ENCODE data around the gene SERPINB12. TPM values are rescaled to one million over a fixed set of nuclear protein-coding genes. Genes with fewer than 3 reads are reported as not detected.

Gene SERPINB12
- total and polyA plus RNA-seq, 2 donors (not counting 3 experiments of a cell fraction or from before 2014, with no cell fraction given): not detected

DNA sequence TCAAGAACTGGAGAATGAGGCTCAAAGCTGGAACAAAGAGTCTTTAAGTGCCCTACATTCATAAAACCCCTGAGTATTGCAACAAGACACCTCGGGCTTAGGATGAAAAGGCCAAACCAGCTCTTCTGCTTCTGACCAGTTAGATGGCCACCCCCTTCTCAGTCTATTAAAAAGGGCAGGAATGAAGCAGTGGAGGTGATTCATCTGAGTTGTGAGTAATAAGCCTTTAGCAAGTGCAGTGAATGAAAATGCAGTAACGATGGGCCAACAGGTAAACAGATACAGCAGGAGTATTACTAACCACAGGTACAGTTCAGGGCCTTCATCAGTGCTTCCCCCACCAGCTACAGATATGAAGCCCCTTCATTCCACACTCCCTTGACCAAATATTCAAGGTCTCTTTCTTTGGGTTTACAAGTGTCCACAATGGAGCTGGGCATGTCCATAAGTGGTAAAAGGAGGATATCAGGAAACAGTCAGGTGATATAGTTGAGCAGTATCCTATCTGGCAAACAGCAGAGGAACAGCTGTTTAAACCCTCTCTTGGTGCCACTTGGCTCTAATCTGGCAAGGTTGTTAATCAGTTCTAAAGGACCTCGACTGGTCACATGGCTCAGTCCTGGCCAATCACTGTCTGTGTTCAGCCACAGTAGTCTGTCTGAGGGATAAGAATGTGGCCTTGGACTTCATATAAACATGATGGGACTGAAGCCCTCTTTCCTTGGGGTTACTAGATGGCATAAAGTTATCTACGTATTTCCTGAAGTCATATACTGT, 62.8 kb downstream of the SERPINB12 start:
- no peak overlapping the region for H3K9ac ChIP-seq (replicated peaks; ENCODE audit: extremely low read depth, insufficient read depth, low read length)
- no peaks in the 10 kb centered on the region for H4K20me1 ChIP-seq (replicated peaks; ENCODE audit: control insufficient read depth, extremely low read depth, insufficient read depth, low read length)
- intact Hi-C loops (cut with micrococcal nuclease): no loop called here
- H3K79me2 ChIP-seq (ENCODE audit: control insufficient read depth, insufficient read depth, low read length): no peaks in the 10 kb centered on the region
- CTCF ChIA-PET: interaction anchor here (1.6 kb wide), 1 partner anchor 10 kb away, joined by 3 read pairs; no protein-coding TSS in a partner anchor
- FAIRE-seq: no peak
- H3K27me3 ChIP-seq (ENCODE audit: control insufficient read depth in 2 of 2, insufficient read depth in 2 of 2, low read length in 2 of 2): no peaks in the 10 kb centered on the region
- H3K36me3 ChIP-seq (ENCODE audit: control insufficient read depth in 2 of 2, extremely low read depth in 1 of 2, insufficient read depth in 2 of 2, low read length in 2 of 2): no peaks in the 10 kb centered on the region
- TF ChIP-seq POLR2A (IDR thresholded peaks at IDR 0.05; ENCODE audit: low read depth, low read length) (no peak), EZH2 (IDR thresholded peaks at IDR 0.05; ENCODE audit: borderline replicate concordance, low read depth, low read length, severe bottlenecking) (no peak), FOS (IDR thresholded peaks at IDR 0.05; ENCODE audit: borderline replicate concordance, insufficient read depth, low read length) (no peak), MYC (IDR thresholded peaks at IDR 0.05; ENCODE audit: low read depth, low read length) (no peak), MAX (IDR thresholded peaks at IDR 0.05; ENCODE audit: insufficient read depth, insufficient read length) (no peak), POLR2AphosphoS5 (IDR thresholded peaks at IDR 0.05; ENCODE audit: insufficient read depth, low read depth, low read length) (no peak), GATA2 (IDR thresholded peaks at IDR 0.05; ENCODE audit: insufficient read depth, insufficient read length, low read depth, low read length) (no peak)
- TF ChIP-seq, protein P1, sequence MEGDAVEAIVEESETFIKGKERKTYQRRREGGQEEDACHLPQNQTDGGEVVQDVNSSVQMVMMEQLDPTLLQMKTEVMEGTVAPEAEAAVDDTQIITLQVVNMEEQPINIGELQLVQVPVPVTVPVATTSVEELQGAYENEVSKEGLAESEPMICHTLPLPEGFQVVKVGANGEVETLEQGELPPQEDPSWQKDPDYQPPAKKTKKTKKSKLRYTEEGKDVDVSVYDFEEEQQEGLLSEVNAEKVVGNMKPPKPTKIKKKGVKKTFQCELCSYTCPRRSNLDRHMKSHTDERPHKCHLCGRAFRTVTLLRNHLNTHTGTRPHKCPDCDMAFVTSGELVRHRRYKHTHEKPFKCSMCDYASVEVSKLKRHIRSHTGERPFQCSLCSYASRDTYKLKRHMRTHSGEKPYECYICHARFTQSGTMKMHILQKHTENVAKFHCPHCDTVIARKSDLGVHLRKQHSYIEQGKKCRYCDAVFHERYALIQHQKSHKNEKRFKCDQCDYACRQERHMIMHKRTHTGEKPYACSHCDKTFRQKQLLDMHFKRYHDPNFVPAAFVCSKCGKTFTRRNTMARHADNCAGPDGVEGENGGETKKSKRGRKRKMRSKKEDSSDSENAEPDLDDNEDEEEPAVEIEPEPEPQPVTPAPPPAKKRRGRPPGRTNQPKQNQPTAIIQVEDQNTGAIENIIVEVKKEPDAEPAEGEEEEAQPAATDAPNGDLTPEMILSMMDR (IDR thresholded peaks at IDR 0.05; ENCODE audit: extremely low read depth in 1 of 2, insufficient read depth in 1 of 2, low read depth in 1 of 2, low read length in 2 of 2): no peak
- no peak overlapping the region for H2AFZ ChIP-seq (ENCODE audit: low read depth, low read length)
- H3K4me2 ChIP-seq (ENCODE audit: insufficient read depth, low read length): no peak overlapping the region
- BruUV-seq (replicated peaks): no TSS peak
- no peak overlapping the region for H3K4me3 ChIP-seq (replicated peaks in 1 of 3; ENCODE audit: insufficient read depth in 1 of 3, low read depth in 1 of 3, low read length in 3 of 3)
- no peaks in the 10 kb centered on the region for H3K9me1 ChIP-seq (replicated peaks; ENCODE audit: control insufficient read depth, extremely low read depth, insufficient read depth, low read length)
- POLR2A ChIA-PET: no interaction called here
- dilution Hi-C loops (cut with MboI; ENCODE audit: extremely low pct_ligation_motif_present, low sequenced_read_pairs): no loop called here
- no peaks in the 10 kb centered on the region for H3K9me3 ChIP-seq (replicated peaks; ENCODE audit: control insufficient read depth, insufficient read depth, low read length)
- no peak overlapping the region for H3K27ac ChIP-seq (ENCODE audit: insufficient read depth, low read depth, low read length)
- no peaks in the 10 kb centered on the region for H3K4me1 ChIP-seq (ENCODE audit: control insufficient read depth, extremely low read depth, insufficient read depth, low read length)
- no peak for DNase-seq (ENCODE audit: low read depth, low spot score)

Data from endothelial cell of umbilical vein (primary cell).